IPS DF 4.7 (cell line): ENCODE measurements around the gene GMDS.

ENCODE experiments used
- DNase-seq: peaks from one replicate; pipeline ENCODE4 v3.0.0-alpha.2; 2013; ENCODE audit warnings: low spot score; ENCODE audit errors: extremely low read depth

Gene GMDS

GRCh38 chr6:2134554-2134953, 110.9 kb downstream of the GMDS start:
- DNase-seq: no peak

- no peak for DNase-seq
Measured at GRCh38 chr6:2133716-2134310, 111.6 kb downstream of the GMDS start.

DNA sequence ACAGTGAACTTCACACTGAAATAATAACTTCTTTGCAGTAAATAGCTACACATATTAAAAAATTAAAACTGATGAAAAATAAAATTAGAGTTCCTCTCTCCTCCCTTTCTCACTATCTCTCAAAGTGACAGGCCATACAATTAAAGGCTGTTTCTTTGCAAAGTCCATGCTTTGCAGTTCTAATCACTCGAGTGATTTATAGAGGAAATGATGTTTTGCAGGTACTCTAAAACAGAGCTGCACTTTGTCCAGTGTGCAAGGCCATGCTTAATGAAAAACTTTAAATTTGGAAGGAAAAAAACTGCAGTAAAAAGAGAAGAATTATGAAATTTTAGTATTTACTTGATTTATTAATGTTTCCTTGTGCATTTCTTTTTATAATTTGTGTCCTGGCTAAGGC, 112.5 kb downstream of the GMDS start:
- no peak for DNase-seq

- DNase-seq: no peak
Measured at GRCh38 chr6:2132416-2132815, 113.0 kb downstream of the GMDS start.

- no peak for DNase-seq
Measured at GRCh38 chr6:2129182-2129621, 116.2 kb downstream of the GMDS start.

- no peak for DNase-seq
Measured at GRCh38 chr6:2127484-2127911, 117.9 kb downstream of the GMDS start.

DNA sequence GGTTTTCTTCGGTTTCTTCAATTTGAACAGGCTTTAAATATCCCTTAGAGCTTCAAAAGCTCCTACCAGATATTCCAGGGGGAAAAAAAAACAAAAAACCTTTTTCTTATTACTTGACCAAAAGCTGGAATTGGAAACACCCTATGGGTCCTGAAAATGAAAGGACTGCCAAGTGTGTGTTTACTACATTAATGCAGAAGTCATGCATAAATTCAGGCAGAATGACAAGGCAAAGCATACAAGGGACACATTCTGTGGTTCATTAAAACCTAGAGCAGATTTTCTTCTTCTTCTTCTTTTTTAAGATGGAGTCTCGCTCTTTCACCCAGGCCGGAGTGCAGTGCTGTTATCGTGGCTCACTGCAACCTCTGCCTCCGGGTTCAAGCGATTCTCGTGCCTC, 119.1 kb downstream of the GMDS start:
- no peak for DNase-seq

DNA sequence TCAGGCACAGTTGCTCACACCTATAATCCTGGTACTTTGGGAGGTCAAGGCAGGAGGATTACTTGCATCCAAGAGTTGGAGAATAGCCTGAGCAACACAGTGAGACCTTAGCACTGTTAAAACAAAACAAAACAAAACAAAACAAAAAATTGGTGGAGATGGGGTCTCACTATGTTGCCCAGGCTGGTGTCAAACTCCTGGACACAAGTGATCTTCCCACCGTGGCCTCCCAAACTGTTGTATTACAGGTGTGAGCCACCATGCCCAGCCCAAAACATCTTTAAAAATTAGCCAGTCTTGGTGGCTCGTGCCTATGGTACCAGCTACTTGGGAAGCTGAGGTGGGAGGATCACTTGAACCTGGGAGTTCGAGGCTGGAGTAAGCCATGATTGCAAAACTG, 120.2 kb downstream of the GMDS start:
- DNase-seq: no peak

DNA sequence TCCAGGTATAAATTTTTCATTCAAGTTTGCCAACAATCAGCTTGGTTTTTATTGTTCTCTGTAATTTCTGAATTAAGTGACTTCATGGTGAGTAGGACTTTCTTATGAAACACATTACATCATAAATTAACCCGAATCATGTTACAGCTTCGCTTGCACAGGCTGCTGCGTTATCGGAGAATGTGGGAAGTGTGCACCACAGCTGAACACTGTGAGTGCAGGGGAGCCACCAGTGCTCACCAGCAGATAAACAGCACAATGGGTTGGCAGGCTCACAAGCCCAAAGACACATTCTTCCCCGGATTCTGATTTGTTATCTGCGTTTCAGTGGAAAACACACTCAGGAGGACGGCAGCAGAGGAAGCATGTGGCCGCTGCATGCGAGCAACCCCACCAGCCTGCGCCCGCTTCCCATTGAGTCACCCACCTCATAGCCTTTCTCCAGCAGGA, 121.1 kb downstream of the GMDS start:
- no peak for DNase-seq

DNA sequence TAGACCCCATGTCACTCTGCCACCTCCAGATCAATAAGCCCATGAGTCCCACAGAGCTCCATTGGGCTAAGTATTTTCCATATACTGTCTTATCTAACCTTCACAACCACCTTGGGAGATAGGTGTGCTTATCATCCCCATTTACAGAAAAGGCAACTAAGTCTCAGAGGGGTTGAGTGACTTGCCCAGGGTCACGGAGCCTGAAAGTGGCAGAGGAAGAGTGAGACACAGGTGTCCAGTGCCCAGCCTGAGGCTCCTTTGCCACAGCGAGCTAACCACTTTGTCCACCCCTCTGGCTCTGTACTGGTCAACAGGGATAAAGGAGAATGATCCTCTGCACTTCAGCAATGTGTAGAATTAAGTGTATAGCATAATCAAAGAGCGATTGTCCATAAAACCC, 124.5 kb downstream of the GMDS start:
- no peak for DNase-seq

- no peak for DNase-seq
Measured at GRCh38 chr6:2119275-2119674, 126.1 kb downstream of the GMDS start.

GRCh38 chr6:2118136-2118535, 127.3 kb downstream of the GMDS start:
- DNase-seq: no peak

DNA sequence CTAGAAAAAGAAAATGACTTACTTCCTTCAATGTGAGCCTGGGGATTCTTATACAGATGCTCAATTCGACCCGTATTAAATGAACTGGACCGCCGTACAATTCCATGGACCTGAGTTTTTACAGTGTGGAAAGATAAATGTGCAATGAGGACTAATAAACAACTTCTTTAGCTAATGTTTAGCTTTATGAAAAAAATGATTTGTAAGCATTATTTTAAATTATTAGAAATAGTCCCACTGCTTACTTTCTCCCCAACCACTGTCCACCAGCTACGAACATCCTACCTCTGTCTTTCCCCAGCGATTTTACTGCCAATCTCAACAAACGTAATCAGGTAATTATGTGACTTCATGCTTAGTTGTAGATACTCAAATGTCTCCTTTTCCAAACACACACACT, 128.0 kb downstream of the GMDS start:
- no peak for DNase-seq

DNA sequence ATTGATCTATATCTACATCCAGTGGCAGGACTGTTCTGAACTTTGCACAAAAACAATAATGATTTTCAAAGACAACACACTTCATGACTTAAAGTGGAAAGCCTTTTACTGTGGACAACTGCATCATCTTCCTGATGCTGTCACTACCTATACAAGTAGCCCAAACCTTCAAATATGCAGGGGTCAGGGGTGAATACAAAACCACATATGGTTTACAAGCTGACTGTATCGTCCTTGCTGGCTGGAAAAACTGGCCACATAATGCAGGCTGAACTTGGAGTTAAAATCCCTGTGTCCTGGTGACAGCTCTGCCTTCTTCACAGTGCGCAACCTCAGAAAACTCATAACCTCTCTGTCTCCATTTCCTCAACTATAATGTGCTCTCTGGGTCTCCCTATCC, 128.9 kb downstream of the GMDS start:
- DNase-seq: no peak

GRCh38 chr6:2114100-2114499, 131.3 kb downstream of the GMDS start:
- no peak for DNase-seq

DNA sequence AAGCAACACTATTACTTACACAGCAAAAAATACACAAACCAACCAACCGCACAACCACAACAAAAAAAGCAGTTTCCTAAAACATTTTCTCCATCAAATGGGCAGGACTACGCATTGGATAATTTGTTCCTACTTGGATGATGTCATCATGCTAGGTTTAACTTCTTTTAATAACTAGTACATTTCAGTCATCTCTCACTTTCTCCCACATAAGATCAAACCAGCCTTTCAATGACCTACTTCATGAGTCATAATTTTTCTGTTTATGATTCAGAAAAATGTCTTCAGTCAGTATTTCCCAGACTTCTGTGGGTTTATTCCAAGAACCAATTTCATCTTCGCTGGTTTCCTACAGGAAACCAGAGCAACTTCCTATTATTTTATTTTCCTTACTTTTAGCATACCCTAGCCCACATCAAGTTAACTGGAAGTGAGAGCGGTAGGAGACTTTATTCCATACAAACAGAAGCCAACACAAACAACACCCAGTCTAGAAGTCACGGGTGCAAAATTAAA, 134.2 kb downstream of the GMDS start:
- no peak for DNase-seq

- no peak for DNase-seq
Measured at GRCh38 chr6:2110504-2110903, 134.9 kb downstream of the GMDS start.

DNA sequence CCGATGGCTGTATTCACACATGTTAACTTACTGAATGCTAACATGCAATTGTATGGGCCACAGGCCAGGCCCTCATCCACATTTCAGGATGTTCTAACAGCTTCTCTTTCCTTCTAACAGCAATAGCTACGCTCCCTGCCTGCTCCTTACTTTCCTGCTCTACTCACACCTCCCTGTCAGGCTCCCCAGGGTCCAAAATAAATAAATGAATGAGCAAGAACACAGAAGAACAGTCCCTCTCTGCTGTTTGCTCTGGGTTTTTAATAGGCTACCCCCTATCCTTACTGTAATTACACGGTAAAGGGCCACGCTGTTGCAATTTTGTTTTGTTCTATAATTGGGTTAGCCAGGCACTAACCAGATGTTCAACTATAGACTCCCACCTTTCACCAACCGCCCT, 135.6 kb downstream of the GMDS start:
- no peak for DNase-seq

DNA sequence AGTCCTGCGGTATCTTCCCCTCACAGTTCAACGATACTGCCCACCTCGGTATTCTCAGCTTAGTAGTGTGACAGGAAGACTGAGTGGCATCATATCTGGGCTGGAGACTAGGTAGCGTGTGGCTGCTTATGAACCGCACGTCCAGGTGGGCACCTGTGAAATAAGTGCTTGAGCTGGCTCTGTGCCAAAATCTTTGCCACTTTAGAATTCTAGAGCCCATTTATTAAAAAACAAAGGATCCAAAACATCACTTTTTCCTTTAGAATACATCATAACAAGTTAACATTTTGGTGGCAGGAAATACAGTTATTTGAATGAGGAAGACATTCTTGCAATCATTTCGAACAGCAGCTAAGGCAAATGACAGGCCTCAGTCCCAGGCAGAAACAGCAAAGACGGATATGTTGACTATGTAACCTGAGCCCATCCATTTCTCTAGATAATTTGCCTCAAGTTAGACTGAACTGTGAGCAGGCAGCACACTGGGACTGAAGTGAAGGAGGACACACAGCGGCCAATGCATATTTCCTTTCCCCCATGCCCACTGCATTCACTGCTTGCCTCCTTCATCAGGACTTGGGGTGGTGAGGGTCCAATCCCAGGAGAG, 136.6 kb downstream of the GMDS start:
- no peak for DNase-seq

DNA sequence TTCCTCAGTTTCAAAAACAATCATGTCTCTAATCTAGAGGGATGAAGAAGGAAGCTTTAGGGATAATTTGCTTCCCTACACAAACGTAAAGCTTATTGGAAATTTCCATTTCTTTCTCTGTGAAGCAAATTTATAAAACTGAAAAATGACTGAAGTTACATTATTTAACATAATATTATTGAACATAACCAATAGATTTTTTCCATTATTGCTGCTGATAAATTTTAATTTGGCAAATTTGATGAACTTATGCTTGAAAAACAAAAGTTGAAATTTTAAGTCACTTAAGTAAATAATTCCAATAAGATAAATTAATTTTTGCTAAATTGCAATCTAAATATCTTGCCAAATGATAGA, 140.9 kb downstream of the GMDS start:
- no peak for DNase-seq

GRCh38 chr6:2103765-2104523, 141.5 kb downstream of the GMDS start:
- no peak for DNase-seq

GRCh38 chr6:2102966-2103365, 142.4 kb downstream of the GMDS start:
- no peak for DNase-seq
